ENCODE data around the gene RNF215. TPM values are rescaled to one million over a fixed set of nuclear protein-coding genes. Genes with fewer than 3 reads are reported as not detected.

Gene RNF215
- polyA plus RNA-seq, 1 experiment: 15.8 TPM

DNA sequence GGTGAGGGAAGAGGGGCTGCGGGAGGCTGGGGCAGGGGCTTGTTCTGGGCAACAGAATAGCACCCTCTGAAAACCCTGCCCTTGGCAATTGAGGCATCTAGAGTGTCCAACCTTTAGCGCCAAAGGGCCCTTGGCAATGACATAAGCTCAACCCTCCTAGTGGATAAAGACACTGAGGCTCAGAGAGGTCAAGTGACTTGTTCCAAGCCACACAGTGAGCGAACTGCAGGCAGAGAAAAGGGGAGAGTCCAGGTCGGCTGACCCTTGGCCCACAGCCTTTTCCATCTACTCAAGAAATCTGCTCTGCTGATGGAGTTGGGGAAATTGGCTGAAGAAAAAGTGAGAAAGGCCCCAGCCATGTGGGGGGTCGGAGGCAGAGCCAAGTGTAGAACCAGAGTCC is 12.5 kb upstream of the RNF215 start:
- DNase-seq (ENCODE audit: low read depth): no peak
- TF ChIP-seq, protein P1, sequence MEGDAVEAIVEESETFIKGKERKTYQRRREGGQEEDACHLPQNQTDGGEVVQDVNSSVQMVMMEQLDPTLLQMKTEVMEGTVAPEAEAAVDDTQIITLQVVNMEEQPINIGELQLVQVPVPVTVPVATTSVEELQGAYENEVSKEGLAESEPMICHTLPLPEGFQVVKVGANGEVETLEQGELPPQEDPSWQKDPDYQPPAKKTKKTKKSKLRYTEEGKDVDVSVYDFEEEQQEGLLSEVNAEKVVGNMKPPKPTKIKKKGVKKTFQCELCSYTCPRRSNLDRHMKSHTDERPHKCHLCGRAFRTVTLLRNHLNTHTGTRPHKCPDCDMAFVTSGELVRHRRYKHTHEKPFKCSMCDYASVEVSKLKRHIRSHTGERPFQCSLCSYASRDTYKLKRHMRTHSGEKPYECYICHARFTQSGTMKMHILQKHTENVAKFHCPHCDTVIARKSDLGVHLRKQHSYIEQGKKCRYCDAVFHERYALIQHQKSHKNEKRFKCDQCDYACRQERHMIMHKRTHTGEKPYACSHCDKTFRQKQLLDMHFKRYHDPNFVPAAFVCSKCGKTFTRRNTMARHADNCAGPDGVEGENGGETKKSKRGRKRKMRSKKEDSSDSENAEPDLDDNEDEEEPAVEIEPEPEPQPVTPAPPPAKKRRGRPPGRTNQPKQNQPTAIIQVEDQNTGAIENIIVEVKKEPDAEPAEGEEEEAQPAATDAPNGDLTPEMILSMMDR (IDR thresholded peaks at IDR 0.05; ENCODE audit: insufficient read depth, low read depth, low read length): no peak
- ChIA-PET POLR2A (interaction anchor here (0.7 kb wide), 1 partner anchor 9 kb away, joined by 4 read pairs; no protein-coding TSS in a partner anchor), CTCF (interaction anchor here (0.6 kb wide), 1 partner anchor 144 kb away, joined by 4 read pairs; no protein-coding TSS in a partner anchor)
- H3K27me3 ChIP-seq (ENCODE audit: control insufficient read depth, insufficient read depth, low read length): no peaks in the 10 kb centered on the region
- no peak overlapping the region for H3K4me3 ChIP-seq (ENCODE audit: low read depth, low read length)
- H3K36me3 ChIP-seq (ENCODE audit: control insufficient read depth, insufficient read depth, low read length): peaks cover 2% of the 10 kb centered on the region; the same call in 1 of the 2 replicates

- no peak for DNase-seq (ENCODE audit: low read depth)
- no peaks in the 10 kb centered on the region for H3K27me3 ChIP-seq (ENCODE audit: control insufficient read depth, insufficient read depth, low read length)
- TF ChIP-seq, protein P1 (IDR thresholded peaks at IDR 0.05; ENCODE audit: insufficient read depth, low read depth, low read length): no peak
- peaks cover 2% of the 10 kb centered on the region; the same call in 1 of the 2 replicates for H3K36me3 ChIP-seq (ENCODE audit: control insufficient read depth, insufficient read depth, low read length)
- ChIA-PET CTCF (interaction anchor here (0.7 to 2.6 kb wide), 4 partner anchors 12 to 135 kb away, joined by 3 to 11 read pairs (median 7); partner anchors contain the start of gene RNF215), POLR2A (interaction anchor here (0.6 to 0.7 kb wide), 2 partner anchors 10 to 25 kb away, joined by 4 read pairs; no protein-coding TSS in a partner anchor)
- H3K4me3 ChIP-seq (ENCODE audit: low read depth, low read length): peak overlapping the region; percentile 9; the same call in 1 of the 2 replicates
Observed at GRCh38 chr22:30398685-30399680, 11.8 kb upstream of the RNF215 start.

DNA sequence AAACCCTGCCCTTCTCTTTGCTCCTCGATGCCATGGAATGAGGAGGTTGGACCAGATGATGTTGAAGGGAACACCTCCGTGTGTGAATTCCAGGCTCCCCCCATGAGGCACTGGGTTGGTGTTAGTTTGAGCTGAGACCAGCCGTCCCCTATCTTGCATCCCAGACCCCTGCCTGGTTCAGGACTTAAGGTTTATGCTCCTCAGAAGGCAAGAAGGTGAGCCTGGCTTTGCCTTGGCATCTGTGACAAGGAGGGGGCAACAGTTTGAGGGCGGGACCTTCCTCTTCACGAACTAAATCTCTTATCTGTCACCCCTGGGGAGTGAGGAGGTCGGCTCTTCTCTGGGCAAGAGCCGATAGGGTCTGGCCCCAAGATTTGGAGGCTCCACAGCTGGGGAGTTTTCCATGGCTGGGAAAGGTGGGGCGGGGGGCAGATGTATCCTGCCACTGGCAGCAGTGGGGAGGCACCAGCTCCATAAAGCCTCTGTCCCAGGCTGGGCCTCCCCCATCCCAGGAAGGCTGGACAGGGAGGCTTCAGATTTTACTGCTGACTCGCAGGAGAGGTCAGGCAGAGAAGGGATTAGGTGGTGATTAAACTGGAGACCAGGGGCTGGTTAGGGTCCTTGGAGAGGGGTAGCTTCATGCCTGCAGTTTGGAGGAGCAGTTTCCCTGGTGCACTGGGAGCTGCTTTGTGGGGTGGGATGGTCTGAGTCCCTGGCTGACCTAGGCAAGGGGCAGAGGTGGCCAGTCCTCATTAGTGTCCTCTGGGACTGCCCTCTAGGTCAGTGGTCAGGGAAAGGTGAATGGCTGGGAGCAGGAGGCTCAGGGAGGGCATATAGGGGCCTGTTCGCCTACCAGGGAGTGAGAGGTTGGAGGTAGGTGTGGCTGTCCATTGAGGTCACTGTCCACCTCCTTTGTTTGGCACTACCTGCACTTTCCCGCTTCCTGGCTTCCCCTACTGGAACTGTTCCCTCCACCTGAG is 10.7 kb upstream of the RNF215 start:
- TF ChIP-seq, protein P1 (IDR thresholded peaks at IDR 0.05; ENCODE audit: insufficient read depth, low read depth, low read length): no peak
- ChIA-PET CTCF (interaction anchor here (0.7 to 19.7 kb wide), 14 partner anchors 8 to 142 kb away, joined by 3 to 204 read pairs (median 5); partner anchors contain the start of genes CASTOR1 and RNF215), POLR2A (interaction anchor here (0.6 kb wide), 1 partner anchor 116 kb away, joined by 16 read pairs; no protein-coding TSS in a partner anchor)
- Histone ChIP-seq H3K4me3 (ENCODE audit: low read depth, low read length) (peak overlapping the region; percentile 77), H3K27me3 (ENCODE audit: control insufficient read depth, insufficient read depth, low read length) (no peaks in the 10 kb centered on the region), H3K36me3 (ENCODE audit: control insufficient read depth, insufficient read depth, low read length) (peaks cover 2% of the 10 kb centered on the region; the same call in 1 of the 2 replicates)
- no peak for DNase-seq (ENCODE audit: low read depth)

DNA sequence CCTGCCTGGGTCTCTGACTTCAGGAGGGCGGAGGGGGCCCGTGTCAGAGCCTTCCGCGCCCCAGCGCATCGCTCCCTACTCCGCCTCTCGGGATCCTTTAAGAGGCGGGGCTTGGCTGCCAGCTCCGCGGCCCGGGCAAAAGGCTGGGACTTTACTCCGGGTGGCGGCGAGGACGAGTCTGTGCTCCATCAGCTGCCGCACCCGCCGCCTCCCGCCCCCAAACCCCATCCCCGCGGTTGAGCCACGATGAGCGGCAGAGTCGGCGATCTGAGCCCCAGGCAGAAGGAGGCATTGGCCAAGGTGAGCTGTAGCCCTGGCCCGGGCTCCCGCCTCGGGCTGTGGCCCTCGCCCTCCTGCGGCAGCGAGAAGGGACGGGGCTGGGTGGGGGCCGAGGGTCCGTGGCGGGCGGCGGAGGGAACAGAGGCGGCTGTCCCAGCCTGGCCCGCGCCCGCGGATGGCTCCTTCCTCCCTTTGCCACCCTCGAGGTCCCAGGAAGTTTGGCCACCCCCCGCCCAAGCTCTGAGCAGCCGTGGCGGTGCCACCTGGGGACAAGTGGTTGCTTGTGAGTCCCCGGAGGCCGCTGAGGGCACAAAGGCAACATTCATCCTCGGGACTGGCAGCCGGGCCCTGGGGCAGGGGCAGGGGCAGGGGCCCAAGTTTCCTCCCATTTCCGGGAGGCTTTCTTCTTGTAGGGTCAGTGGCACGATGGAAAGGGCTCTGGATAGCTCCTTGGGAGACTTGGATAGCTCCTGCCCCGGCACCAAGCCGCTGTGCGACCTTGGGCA is 9.9 kb upstream of the RNF215 start, which contains the start of gene SEC14L2:
TSS of gene SEC14L2 (plus strand) at position 148 of the 785 bp plus-strand sequence. CDS start at position 247, 99 bp downstream.
- Histone ChIP-seq H3K27me3 (ENCODE audit: control insufficient read depth, insufficient read depth, low read length) (no peaks in the 10 kb centered on the region), H3K4me3 (ENCODE audit: low read depth, low read length) (peak within 1 kb of the TSS; percentile 77), H3K36me3 (ENCODE audit: control insufficient read depth, insufficient read depth, low read length) (peaks cover 2% of the 10 kb centered on the region; the same call in 1 of the 2 replicates)
- no peak for DNase-seq (ENCODE audit: low read depth)
- CTCF ChIA-PET: interaction anchor here (0.8 to 19.7 kb wide), 13 partner anchors 9 to 141 kb away, joined by 3 to 204 read pairs (median 6); partner anchors contain the start of genes CASTOR1 and RNF215
- TF ChIP-seq, protein P1 (IDR thresholded peaks at IDR 0.05; ENCODE audit: insufficient read depth, low read depth, low read length): no peak
- POLR2A ChIA-PET: interaction anchor here (0.6 to 0.7 kb wide), 2 partner anchors 12 to 117 kb away, joined by 11 to 16 read pairs; no protein-coding TSS in a partner anchor
